Spleen (tissue), 11 donors: Measurements from ENCODE around the gene MFSD6L. TPM values are rescaled to one million over a fixed set of nuclear protein-coding genes. Genes with fewer than 3 reads are reported as not detected.

Experiments used
- DNase-seq: peaks from one replicate; pipeline ENCODE4 v3.0.0-alpha.2; 2020
- H3K27ac ChIP-seq, 8 donors: fragments of 200-600 bp; sonication (generic) in 7 of 8; 1 replicate in 4 of 8; 2 replicates in 4 of 8; pipeline versions ENCODE4 v1.5.0 to v1.8.0; 2016 to 2021; ENCODE audit warnings: inconsistent platforms in 4 of 8, mild to moderate bottlenecking in 4 of 8, moderate library complexity in 1 of 8
- H3K27me3 ChIP-seq, 7 donors: fragments of 200-600 bp; sonication (generic) in 6 of 7; replicated peaks in 1 of 7; 1 replicate in 4 of 7; 2 replicates in 3 of 7; pipeline versions ENCODE4 v1.5.0 to v1.8.0; 2016 to 2021; ENCODE audit warnings: inconsistent platforms in 3 of 7, mild to moderate bottlenecking in 1 of 7
- H3K36me3 ChIP-seq, 6 donors: fragments of 200-600 bp; sonication (generic) in 5 of 6; 1 replicate in 4 of 6; 2 replicates in 2 of 6; pipeline versions ENCODE4 v1.5.0 to v1.8.0; 2016 to 2021; ENCODE audit warnings: inconsistent platforms in 2 of 6
- H3K4me1 ChIP-seq, 6 donors: fragments of 200-600 bp; sonication (generic) in 5 of 6; 1 replicate in 3 of 6; 2 replicates in 3 of 6; pipeline versions ENCODE4 v1.5.0 to v1.8.0; 2016 to 2021; ENCODE audit warnings: inconsistent platforms in 3 of 6
- H3K4me3 ChIP-seq, 8 donors: fragments of 200-600 bp; sonication (generic) in 7 of 8; 1 replicate in 4 of 8; 2 replicates in 4 of 8; pipeline versions ENCODE4 v1.5.0 to v1.8.0; 2016 to 2021; ENCODE audit warnings: inconsistent platforms in 4 of 8, mild to moderate bottlenecking in 4 of 8, moderate library complexity in 2 of 8
- H3K9me3 ChIP-seq, 8 donors: fragments of 200-600 bp; sonication (generic) in 7 of 8; 1 replicate in 4 of 8; 2 replicates in 4 of 8; pipeline versions ENCODE4 v1.5.0 to v1.8.0; 2016 to 2021; ENCODE audit warnings: inconsistent platforms in 4 of 8
- POLR2A ChIP-seq, 3 donors: fragments of 450-650 bp; IDR thresholded peaks; one replicate each; pipeline ENCODE4 v1.5.1; 2017; ENCODE audit warnings: antibody characterized with exemption in 3 of 3, mild to moderate bottlenecking in 1 of 3
- POLR2AphosphoS5 ChIP-seq, 3 donors: sonication (generic); formaldehyde crosslinking; IDR thresholded peaks; one replicate each; pipeline ENCODE4 v1.5.1; 2017; ENCODE audit warnings: antibody characterized with exemption in 3 of 3
- WGBS, 5 donors: extraction: QIAGEN DNeasy Blood & Tissue Kit in 3 of 5; methylation state at CpG; one replicate each; pipeline versions ENCODE4 v1.1.5 to v1.1.7; 2013 to 2018; 5-methylcytosine and 5-hydroxymethylcytosine counted together
- intact Hi-C: fragments of 100-400 bp; cut with DNase I; formaldehyde crosslinking; loops from one replicate; pipeline ENCODE4 v1.15.0; 2023; ENCODE audit warnings: low total_unique reads
- polyA plus RNA-seq, 3 donors: library from polyadenylated mRNA; stranded (reverse); fragments of 200-250 nt; gene quantifications; one replicate each; pipeline ENCODE4 v1.2.1, GENCODE V29; 2013
- total RNA-seq, 7 donors: library from RNA; depleted of rRNA in 3 of 7; stranded (reverse); fragments of >200 nt in 3 of 7; fragmentation: NEBNext Ultra II Directional in 4 of 7; extraction: Animal tissue kit (Norgen Biotek cat#: 25700) in 4 of 7; gene quantifications; one replicate each; pipeline versions ENCODE4 v1.1.0 to v1.2.1, GENCODE V29; 2016 to 2021
- TF ChIP-seq, protein P1 (sequence below), 11 experiments: fragments of 200-600 bp in 7 of 11; fragments of 450-650 bp in 4 of 11; sonication (generic) in 4 of 11; IDR thresholded peaks in 8 of 11; conservative IDR thresholded peaks in 3 of 11; 1 replicate in 7 of 11; 2 replicates in 4 of 11; pipeline versions ENCODE4 v1.4.0 to v1.8.0; 2016 to 2021; ENCODE audit warnings: antibody characterized with exemption in 11 of 11, inconsistent platforms in 4 of 11, mild to moderate bottlenecking in 1 of 11
- donor health status: healthy with polysubstance abuse.
- donor health status: DM: no; HTN: no; CAD: no; lungs with moderate emphysema.
- donor health status: DM: no; HTN: no; CAD: no.
- donor health status: Bipolar disorder and iron deficiency.
- donor health status: healthy.
- donor health status: DM: no; HTN: no; CAD: no.
- donor health status: DM: yes; HTN: yes; CAD: no.

MFSD6L gene
- total and polyA plus RNA-seq, 10 donors: 0.12 to 1.0 (median 0.37) TPM

DNA sequence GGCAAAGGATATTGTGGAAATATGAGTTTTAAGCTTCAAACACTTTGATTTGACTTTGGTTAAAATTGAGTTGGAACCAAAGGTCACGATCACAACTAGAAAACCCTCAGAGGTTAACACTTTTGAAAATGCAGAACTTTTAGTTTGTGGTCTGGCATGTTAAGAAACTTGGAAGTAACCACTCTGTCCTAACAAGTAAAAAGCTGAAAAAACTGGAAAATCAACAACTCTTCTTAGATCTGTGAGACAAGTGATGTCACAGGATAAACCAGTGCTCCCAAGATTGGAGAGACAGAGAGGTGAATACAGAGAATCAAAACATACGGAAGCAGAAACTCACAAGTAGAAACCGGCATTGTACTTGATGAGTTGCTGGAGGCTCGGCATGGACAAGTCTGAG, 17.4 kb downstream of the MFSD6L start:
- H3K27me3 ChIP-seq: peaks cover 0 to 12% (median 0%) of the 10 kb centered on the region in 7 donors
- TF ChIP-seq POLR2AphosphoS5 (IDR thresholded peaks at IDR 0.05) (no peak), POLR2A (IDR thresholded peaks at IDR 0.05) (no peak)
- TF ChIP-seq, protein P1, sequence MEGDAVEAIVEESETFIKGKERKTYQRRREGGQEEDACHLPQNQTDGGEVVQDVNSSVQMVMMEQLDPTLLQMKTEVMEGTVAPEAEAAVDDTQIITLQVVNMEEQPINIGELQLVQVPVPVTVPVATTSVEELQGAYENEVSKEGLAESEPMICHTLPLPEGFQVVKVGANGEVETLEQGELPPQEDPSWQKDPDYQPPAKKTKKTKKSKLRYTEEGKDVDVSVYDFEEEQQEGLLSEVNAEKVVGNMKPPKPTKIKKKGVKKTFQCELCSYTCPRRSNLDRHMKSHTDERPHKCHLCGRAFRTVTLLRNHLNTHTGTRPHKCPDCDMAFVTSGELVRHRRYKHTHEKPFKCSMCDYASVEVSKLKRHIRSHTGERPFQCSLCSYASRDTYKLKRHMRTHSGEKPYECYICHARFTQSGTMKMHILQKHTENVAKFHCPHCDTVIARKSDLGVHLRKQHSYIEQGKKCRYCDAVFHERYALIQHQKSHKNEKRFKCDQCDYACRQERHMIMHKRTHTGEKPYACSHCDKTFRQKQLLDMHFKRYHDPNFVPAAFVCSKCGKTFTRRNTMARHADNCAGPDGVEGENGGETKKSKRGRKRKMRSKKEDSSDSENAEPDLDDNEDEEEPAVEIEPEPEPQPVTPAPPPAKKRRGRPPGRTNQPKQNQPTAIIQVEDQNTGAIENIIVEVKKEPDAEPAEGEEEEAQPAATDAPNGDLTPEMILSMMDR (IDR thresholded peaks at IDR 0.05 in 8 of 11, conservative IDR thresholded peaks at IDR 0.05 in 3 of 11): no peak
- no peak overlapping the region for H3K27ac ChIP-seq
- intact Hi-C loops: no loop called here
- 75 to 86% (median 80%) methylated on average over 4 of the region's 4 CpGs for WGBS, 5 donors
- no peak for DNase-seq
- no peak overlapping the region for H3K4me3 ChIP-seq
- no peaks in the 10 kb centered on the region for H3K36me3 ChIP-seq
- peaks cover 0 to 7% (median 5%) of the 10 kb centered on the region in 6 donors for H3K4me1 ChIP-seq
- peaks cover 0 to 7% (median 0%) of the 10 kb centered on the region in 8 donors for H3K9me3 ChIP-seq

DNA sequence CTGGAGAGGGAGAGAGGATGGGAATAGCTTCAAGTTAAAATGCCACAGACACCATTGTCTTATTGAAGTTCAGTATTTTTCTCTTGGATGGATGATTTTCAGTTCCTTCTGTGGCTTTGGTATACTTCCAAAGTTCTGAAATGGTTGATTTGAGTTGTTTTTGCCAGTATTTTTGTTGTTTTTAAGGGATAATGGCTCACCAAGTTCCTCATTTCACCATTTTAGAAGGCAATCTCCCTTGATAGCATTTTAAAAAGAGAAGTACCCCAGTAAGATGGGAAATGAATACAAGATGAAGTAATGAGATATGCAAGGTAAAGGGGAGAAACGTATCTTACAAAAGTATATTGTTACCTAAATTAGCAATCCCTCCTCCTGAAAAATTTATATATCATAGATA, 22.3 kb downstream of the MFSD6L start:
- Histone ChIP-seq H3K27me3 (peaks cover 0 to 23% (median 0%) of the 10 kb centered on the region in 7 donors), H3K9me3 (peaks cover 0 to 18% (median 10%) of the 10 kb centered on the region in 8 donors), H3K27ac (no peak overlapping the region), H3K4me1 (no peaks in the 10 kb centered on the region), H3K4me3 (no peak overlapping the region), H3K36me3 (no peaks in the 10 kb centered on the region)
- DNase-seq: no peak
- 25 to 59% (median 35%) methylated on average over 1 of the region's 1 CpG for WGBS, 5 donors
- no peak for TF ChIP-seq POLR2A (IDR thresholded peaks at IDR 0.05)
- TF ChIP-seq, protein P1 (IDR thresholded peaks at IDR 0.05 in 8 of 11, conservative IDR thresholded peaks at IDR 0.05 in 3 of 11): no peak
- TF ChIP-seq POLR2AphosphoS5 (IDR thresholded peaks at IDR 0.05): no peak
- intact Hi-C loops: no loop called here

DNA sequence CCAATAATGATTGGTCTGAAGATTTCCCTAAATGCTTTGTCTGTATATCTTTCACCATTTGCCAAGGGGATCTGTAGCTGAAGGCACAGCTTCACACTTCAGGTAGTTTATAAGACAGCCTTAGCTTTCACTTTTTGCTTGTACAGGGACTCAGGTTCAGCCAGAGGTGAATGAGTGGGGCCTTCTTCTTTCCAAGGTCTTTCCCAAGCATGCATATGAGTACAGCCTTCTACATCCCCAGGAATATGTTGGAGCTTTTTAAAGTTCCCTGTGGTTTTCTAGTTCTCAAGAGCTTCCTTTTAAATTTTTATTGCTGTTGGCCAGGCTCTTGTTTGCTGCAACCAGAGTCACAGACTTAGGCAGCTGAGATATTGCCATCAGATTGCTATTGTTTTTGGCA, 22.9 kb downstream of the MFSD6L start:
- Histone ChIP-seq H3K9me3 (peaks cover 0 to 18% (median 10%) of the 10 kb centered on the region in 8 donors), H3K27ac (no peak overlapping the region), H3K27me3 (peaks cover 0 to 29% (median 0%) of the 10 kb centered on the region in 7 donors), H3K4me3 (no peak overlapping the region), H3K4me1 (no peaks in the 10 kb centered on the region), H3K36me3 (no peaks in the 10 kb centered on the region)
- no peak for TF ChIP-seq POLR2A (IDR thresholded peaks at IDR 0.05)
- intact Hi-C loops: no loop called here
- no peak for DNase-seq

DNA sequence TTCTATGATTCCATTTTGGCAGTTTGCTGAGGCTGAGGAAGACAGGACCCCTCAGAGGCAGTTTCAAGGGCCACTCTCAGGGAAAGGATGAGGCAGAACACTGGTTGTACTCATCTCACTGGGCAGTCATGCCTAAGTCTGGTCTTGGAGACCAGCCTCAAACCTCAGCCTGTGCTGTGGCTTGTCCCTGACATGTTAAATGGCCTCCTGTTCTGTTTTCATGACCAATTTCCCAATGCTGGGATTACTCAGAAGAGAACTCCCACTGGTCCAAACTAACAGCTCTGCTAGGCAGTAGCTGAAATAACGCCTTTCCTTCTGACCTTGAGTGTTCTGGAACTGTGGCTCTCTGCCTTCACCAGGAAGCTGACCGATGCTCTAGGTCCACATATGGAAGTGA, 32.4 kb downstream of the MFSD6L start:
- DNase-seq: no peak
- TF ChIP-seq, protein P1 (IDR thresholded peaks at IDR 0.05 in 8 of 11, conservative IDR thresholded peaks at IDR 0.05 in 3 of 11): no peak
- TF ChIP-seq POLR2AphosphoS5 (IDR thresholded peaks at IDR 0.05) (no peak), POLR2A (IDR thresholded peaks at IDR 0.05) (no peak)

DNA sequence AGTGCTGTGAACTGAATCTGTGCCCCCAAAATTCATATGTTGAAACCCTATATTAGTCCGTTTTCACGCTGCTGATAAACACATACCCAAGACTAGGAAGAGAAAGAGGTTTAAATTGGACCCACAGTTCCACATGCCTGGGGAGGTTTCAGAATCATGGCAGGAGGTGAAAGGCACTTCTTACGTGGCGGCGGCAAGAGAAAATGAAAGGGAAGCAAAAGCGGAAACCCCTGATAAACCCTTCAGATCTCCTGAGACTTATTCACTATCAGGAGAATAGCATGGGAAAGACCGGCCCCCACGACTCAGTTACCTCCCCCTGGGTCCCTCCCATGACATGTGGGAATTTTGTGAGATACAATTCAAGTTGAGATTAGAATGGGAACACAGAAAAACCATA, 37.2 kb downstream of the MFSD6L start:
- Histone ChIP-seq H3K4me3 (no peak overlapping the region), H3K27me3 (peaks cover 0 to 12% (median 0%) of the 10 kb centered on the region in 7 donors), H3K27ac (no peak overlapping the region), H3K9me3 (peaks cover 0 to 3% (median 0%) of the 10 kb centered on the region in 8 donors), H3K4me1 (no peaks in the 10 kb centered on the region), H3K36me3 (no peaks in the 10 kb centered on the region)
- intact Hi-C loops: no loop called here
- no peak for DNase-seq
- WGBS, 5 donors: 83 to 89% (median 86%) methylated on average over 8 of the region's 8 CpGs
- TF ChIP-seq, protein P1 (IDR thresholded peaks at IDR 0.05 in 8 of 11, conservative IDR thresholded peaks at IDR 0.05 in 3 of 11): no peak
- TF ChIP-seq POLR2AphosphoS5 (IDR thresholded peaks at IDR 0.05) (no peak), POLR2A (IDR thresholded peaks at IDR 0.05) (no peak)

More for the DNA sequence above, 32.4 kb downstream of the MFSD6L start:
- Histone ChIP-seq H3K4me3 (no peak overlapping the region), H3K27ac (no peak overlapping the region), H3K27me3 (peaks cover 0 to 15% (median 0%) of the 10 kb centered on the region in 7 donors), H3K9me3 (peaks cover 0 to 3% (median 0%) of the 10 kb centered on the region in 8 donors), H3K4me1 (no peaks in the 10 kb centered on the region), H3K36me3 (no peaks in the 10 kb centered on the region)
- 62 to 90% (median 73%) methylated on average over 2 of the region's 2 CpGs for WGBS, 5 donors
- intact Hi-C loops: no loop called here
